KOPT-K1 (cell line): ENCODE data around the gene COL23A1.

ENCODE experiments used
- H3K27ac ChIP-seq: fragments of 200-600 bp; sonication (generic); 2 replicates; pipeline ENCODE4 v1.5.1; 2016; ENCODE audit warnings: antibody characterized with exemption, mild to moderate bottlenecking, low read depth, low read length; ENCODE audit not compliant: poor library complexity, severe bottlenecking
- H3K36me3 ChIP-seq: fragments of 200-600 bp; sonication (generic); 2 replicates; pipeline ENCODE4 v1.5.1; 2017; ENCODE audit warnings: antibody characterized with exemption, mild to moderate bottlenecking, low read length, moderate library complexity; ENCODE audit not compliant: insufficient read depth
- H3K9me3 ChIP-seq: fragments of 200-600 bp; sonication (generic); 2 replicates; pipeline ENCODE4 v1.5.1; 2017; ENCODE audit warnings: antibody characterized with exemption, low read length, mild to moderate bottlenecking; ENCODE audit not compliant: insufficient read depth, poor library complexity, severe bottlenecking

The COL23A1 gene

DNA sequence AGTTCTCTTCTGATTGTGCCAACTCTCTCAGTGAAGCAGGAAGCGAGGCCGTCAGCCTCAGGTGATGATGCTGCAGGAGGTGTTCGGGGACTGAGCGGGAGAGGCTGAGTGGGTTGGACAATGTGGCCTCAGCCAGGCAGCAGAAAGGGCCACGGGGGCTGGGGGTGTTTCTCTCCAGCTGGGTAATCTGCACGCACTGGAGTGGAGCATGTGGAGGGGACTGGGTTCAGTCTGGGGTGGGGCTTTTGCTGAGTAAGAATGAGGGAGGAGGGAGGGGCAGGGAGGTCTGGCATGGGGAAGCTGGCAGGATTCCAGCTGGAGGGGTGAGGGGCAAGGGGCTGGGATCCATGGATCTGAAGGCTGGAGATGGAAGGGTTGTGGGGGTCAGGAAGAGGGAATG, 296.8 kb downstream of the COL23A1 start:
- Histone ChIP-seq H3K27ac (no peak overlapping the region), H3K9me3 (no peaks in the 10 kb centered on the region), H3K36me3 (no peaks in the 10 kb centered on the region)

DNA sequence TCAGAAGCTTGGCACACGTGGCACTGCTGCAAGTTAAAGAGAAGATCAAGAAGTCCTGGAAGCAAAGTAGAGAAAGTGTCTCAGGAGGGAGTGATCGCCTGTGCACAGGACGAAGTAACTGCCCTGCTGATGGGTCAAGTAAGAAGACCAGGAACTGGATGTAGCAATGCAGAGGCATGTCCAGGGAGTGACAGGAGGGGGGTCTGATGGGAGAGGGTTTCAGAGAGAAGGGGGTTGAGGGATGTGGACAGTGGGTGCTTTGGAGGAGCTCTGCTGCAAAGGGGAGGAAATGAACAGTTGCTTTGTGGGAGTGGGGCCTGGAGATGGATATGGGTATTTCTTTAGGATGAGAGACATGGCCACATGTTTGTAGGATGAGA, 297.4 kb downstream of the COL23A1 start:
- no peak overlapping the region for H3K27ac ChIP-seq
- no peaks in the 10 kb centered on the region for H3K36me3 ChIP-seq
- no peaks in the 10 kb centered on the region for H3K9me3 ChIP-seq

DNA sequence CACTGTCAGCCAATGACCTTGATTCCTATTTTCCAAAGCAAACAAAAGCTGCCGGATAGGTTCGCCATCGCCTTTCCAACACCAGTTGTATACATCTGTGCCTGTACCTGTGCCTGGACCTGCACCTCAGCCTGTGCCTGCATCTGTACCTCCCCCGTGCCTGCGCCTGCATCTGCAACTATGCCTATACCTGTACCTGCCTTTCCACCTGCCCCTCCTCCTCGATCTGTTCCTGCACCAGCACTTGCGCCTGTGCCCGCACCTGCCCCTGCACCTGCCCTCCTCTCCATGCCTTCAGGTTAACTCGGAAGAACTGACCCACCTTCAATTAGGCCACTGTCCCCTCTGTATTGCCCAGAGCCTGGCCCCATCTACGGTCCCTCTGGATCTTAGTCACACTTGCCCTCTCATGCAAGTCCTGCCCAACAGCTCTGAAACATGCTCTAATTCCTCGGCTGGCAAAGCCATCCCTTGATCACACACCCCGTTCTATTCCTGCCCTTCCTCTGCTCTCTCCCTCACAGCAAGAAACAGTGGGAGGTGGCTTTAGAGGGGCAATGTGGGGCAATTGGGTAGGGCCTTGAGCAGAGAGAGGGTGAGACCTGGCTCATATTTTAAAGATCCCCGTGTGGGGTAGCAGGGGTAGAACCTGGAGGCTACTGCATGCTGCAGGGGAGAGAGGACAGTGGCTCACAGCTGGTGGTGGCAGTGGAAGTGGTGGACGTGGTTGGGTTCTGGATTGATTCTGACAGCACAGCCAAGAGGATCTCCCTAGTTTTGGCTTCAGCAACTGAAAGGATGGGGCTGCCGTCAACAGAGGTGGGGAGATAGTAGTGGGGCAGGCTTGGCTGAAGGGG, 298.0 kb downstream of the COL23A1 start:
- H3K36me3 ChIP-seq, result no peaks in the 10 kb centered on the region
- no peak overlapping the region for H3K27ac ChIP-seq
- H3K9me3 ChIP-seq, result no peaks in the 10 kb centered on the region

DNA sequence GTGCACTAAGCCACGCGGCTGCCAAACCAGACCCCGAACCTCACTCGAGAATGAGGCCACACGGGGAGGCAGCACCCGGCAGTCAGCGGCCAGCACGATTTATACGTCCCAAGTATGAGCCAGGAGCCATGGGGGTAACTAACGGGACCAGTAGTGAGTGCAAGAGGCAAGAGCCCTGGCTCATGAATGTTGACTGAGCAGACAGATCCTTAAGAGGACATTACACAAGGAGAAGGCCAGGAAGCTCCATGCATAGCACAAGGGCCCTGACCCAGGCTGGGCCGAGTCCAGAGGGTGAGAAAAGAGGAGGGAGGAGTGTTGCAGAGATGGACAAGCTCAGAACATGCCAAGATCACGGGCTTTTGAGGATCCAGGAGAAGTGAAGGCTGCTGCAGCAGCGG, 299.0 kb downstream of the COL23A1 start:
- Histone ChIP-seq H3K36me3 (no peaks in the 10 kb centered on the region), H3K9me3 (no peaks in the 10 kb centered on the region)

DNA sequence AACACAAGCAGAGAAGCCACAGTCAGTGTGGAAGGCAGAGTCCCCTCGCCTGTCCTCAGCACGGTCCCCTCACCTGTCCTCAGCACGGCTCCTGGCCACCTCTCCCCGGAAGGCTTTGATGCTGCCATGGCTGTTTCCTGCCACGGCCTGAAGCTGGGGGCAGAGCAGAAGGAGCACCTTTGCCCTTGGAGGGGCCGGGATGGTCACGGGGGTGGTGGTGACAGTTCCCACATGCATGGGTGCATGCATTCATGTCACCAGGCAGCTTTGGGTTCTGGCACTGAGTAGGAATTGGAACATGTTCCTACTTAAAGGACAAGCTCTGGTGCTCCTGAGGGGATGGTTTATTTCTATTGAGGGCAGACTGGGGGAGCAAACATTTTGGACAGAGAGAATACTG, 299.8 kb downstream of the COL23A1 start:
- H3K36me3 ChIP-seq, result no peaks in the 10 kb centered on the region
- H3K27ac ChIP-seq, result no peak overlapping the region
- H3K9me3 ChIP-seq, result no peaks in the 10 kb centered on the region

More for the DNA sequence above, 299.0 kb downstream of the COL23A1 start:
- H3K27ac ChIP-seq, result no peak overlapping the region

DNA sequence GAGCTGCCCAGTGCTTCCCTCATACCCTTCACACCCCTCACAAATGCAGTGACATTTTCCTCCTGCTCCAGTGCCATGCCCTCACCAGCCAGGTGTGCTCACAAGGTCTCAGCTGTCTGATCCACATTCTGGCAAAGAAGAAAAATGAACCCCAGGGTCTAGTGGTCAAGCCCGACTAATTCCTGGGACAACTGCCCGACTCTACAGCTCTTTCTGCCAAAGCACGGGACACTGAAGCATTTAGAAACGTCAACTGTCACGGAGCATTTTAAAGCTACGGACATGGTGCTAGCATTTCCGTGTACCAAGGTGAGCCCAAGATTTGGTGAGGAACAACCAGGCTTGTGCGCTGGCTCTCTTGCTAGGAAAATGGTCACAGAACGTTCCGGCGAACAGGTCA, 300.8 kb downstream of the COL23A1 start:
- Histone ChIP-seq H3K27ac (no peak overlapping the region), H3K9me3 (no peaks in the 10 kb centered on the region), H3K36me3 (no peaks in the 10 kb centered on the region)

DNA sequence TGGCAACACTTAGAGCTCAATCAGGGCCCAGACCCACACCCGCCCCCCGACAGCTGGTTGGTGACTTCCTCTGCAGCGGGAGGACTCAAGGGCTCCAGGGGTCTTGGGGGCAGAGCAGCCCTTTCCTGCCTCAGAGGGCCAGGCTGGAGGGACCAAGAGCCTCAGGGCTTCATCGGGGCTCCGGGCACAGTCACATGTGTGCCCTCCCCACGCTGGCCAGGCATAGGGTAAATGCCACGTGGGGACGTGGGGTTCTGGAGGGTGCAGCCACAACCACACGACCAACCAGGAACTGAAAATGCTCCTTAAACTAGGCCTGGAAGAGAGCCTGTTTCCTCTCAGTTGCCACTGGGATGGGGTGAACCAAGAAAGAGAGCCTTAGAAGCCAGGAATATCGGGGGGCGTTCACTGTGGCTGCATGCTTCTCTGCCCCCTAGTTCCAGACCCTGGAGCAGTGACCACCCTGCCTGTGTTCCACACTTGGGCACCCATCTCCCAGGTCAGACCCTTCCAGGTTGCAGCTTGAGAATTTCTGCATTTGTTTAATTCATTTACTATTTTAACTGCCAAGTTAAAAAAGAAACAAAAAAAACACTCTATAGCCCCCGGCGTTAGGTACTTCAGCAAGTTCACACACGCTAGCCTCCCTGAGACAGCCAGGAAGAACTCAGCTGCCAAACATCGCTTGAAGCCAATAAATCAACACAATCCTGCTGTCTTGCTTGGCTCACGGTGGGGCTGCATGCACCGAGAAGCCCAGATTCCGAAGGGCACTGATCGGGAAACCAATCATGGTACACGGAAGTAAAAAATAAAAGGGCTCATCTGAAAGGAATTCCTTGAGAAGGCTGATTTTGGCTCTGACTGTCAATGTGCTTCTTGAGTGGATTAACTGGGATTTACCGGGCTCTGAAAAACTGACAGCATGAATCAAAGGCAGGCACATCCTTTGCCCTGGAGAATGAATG, 301.5 kb downstream of the COL23A1 start:
- no peak overlapping the region for H3K27ac ChIP-seq
- H3K9me3 ChIP-seq, result peaks cover 4% of the 10 kb centered on the region
- no peaks in the 10 kb centered on the region for H3K36me3 ChIP-seq

DNA sequence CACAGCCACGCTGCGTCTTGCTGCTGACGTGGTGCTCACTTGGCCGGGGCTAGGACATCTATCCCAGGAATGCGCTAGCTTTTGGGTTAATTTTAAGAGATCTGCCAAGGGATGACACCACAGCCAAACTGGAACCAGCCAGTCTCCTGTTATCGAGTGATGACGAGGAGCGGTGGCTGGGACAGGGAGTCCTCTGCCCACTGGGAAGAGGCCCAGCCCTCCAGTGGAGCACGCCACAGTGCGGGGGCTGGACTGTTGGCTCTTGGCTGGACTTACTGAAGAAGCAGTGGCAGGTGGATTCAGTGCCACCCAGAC, 302.4 kb downstream of the COL23A1 start:
- peaks cover 6% of the 10 kb centered on the region for H3K9me3 ChIP-seq
- no peak overlapping the region for H3K27ac ChIP-seq
- H3K36me3 ChIP-seq, result no peaks in the 10 kb centered on the region

DNA sequence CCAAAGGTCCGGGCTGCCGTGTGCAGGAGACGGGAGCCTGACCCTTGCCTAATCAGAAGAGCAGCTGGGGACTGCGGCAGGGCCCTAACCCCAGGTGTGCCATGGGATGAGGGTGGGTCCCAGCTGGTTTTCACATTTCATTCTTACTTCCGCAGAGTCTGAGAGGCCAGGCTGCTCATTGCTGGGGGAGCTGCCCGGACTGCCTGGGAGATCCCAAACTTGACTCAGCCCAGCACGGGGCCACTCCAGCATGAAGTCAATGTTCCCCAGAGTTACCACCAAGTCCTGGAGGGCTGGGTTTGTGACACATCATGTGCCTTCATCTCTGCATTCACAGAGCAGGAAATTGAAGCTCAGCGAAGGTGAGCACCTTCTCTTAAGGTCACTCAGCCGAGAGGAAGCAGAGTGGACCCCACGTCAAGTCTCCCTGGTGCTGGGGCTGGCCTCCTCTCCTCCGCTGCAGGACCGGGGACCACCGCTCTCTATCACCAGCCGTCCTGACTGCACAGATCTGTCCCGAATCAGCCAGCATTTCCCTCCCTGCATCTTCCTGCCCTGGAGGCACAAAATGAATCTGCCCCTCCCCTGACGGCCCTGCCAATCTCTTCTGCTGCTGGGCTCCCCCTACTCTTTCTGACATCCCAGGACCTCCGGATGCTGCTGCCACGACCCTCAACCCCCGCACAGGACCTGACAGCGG, 303.0 kb downstream of the COL23A1 start:
- H3K36me3 ChIP-seq, result no peaks in the 10 kb centered on the region
- peaks cover 6% of the 10 kb centered on the region for H3K9me3 ChIP-seq
- no peak overlapping the region for H3K27ac ChIP-seq

DNA sequence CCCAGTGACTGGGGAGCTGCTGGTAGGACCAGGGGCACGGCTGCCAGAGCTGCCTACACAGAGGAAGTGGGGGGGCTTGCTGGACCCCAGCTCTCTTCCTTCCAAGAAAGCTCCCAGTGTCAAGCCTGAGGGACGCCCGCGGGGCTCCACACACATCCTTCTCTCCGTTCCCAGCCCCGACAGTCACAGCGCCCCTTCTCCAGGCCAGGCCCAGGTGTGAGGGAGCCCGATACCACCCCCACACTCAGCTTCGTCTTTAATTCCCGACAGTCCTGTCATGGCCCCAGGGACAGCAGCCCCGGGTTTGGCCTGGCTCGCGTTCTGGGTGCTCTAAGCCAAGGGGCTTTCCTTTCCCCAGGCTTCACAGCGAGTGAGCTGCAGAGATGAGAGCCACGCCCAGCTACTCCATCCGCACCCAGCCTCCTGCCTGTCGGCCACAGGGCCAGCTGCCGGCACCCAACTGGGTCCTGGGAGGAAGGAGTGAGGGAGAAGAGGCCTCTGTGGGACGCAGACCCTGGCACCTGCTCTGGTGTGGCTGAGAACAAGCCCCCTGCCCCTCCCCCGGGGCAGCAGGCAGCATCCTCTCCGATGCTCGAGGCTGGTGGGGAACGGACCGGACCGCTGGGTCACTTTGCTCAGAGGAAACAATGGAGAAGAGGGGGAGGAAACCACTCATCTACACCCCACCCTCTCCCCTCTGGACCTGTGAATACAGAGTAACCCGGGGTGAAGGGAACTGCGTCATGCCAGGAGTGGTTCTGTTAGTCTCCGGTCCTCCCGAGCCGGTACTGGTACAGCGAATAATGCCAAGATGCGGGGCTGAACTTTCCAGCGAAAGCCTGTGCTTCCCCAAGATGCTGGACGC, 303.7 kb downstream of the COL23A1 start:
- H3K9me3 ChIP-seq, result peaks cover 6% of the 10 kb centered on the region
- H3K27ac ChIP-seq, result no peak overlapping the region
- no peaks in the 10 kb centered on the region for H3K36me3 ChIP-seq

DNA sequence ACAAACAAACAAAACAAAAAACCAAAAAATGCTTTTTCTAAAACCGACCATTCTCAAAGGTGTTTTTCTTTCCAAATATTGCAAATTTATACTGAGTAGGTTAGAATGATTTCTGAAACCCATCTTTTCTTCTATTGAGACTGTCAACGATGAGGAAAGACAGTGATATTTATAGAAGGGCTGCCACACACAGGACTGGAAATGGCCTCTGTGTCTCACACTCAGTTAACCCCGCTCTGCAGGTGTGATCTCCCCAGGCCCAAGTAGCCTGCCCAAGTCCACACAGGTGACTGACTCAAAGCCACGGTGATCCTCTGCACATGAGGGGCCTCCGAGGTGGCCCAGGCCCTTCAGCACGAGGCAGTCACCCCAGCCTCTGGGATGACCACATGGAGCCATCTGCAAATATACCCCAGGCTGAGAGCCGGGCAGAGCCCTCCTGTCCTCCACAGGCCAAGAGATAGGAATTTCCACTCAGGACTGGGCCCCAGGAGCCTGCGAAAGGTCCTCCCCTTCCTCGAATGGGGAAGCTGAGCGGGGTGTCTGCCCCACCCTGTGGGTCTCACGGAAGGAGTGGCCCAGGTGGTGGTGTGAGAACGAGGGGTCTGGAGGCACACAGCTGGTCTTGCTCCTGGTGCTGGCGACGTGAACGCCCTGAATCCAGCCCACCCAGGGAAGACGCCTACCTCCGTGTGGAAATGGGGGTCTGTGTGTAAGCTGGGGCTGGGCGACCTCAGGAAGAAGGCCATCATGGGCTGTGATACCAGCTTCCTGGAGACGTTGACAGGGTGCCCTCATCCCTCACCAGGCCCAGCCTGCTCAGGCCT, 304.6 kb downstream of the COL23A1 start:
- no peaks in the 10 kb centered on the region for H3K36me3 ChIP-seq
- peaks cover 6% of the 10 kb centered on the region for H3K9me3 ChIP-seq
- H3K27ac ChIP-seq, result no peak overlapping the region

DNA sequence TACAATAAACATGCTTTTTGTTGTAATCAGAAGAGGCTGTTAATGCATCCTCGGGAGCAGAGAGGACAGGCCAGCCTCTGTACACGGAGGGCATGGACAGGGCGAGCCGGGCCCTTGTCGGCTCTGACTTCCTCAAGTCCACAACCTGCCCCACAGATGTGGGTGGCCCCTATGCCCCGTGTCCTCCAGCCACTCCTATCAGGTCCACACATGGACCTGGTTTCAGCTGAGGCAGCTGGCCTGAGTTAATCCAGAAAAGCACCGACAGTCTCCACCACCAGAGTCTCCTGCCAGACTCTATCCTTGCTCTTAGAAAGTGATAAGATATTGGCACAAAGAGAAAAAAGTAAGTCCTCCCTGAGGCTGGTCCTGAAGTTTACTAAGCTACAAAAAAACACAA, 305.2 kb downstream of the COL23A1 start:
- no peak overlapping the region for H3K27ac ChIP-seq
- peaks cover 6% of the 10 kb centered on the region for H3K9me3 ChIP-seq
- no peaks in the 10 kb centered on the region for H3K36me3 ChIP-seq

DNA sequence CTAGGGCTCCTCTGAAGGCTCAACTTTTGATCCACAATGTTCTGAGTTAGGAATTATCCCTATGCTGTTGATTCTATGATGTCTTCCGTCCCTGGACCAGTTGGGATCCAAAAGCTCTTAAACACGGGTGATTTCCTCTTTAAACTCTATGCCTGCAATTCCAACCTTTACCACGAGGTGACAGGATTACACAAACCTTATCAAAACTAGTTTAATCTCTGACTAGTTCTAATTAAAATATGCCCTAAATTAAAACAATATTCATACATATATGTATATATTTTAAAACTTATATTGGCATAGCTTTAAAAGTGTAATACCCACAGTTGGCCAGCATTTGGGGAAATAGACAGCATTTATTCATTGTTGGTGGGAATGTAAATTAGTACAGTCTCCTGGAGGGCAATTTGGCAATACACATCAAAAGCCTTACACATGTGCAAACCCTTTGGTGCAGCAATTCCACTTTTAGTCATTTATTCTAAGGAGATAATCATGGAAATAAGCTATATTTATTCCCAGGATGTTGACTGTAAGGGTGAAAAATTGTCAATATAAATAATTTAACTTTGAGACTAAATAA, 306.0 kb downstream of the COL23A1 start:
- Histone ChIP-seq H3K9me3 (peaks cover 6% of the 10 kb centered on the region), H3K36me3 (no peaks in the 10 kb centered on the region), H3K27ac (no peak overlapping the region)
